Retina (tissue), 1 donor: Measurements from ENCODE around the gene SOCS7.

Source experiments
- DNase-seq: peaks from one replicate; pipeline ENCODE4 v3.0.0-alpha.2; 2016

Gene SOCS7

GRCh38 chr17:38369124-38369886 lies 17.7 kb downstream of the SOCS7 start:
- no peak for DNase-seq

GRCh38 chr17:38379448-38379847 lies 27.8 kb downstream of the SOCS7 start:
- no peak for DNase-seq

GRCh38 chr17:38395090-38395489 lies 43.4 kb downstream of the SOCS7 start:
- no peak for DNase-seq

- DNase-seq: no peak
Measured at GRCh38 chr17:38397227-38397626, 45.6 kb downstream of the SOCS7 start.

GRCh38 chr17:38400286-38400685 lies 48.6 kb downstream of the SOCS7 start:
- DNase-seq: no peak

GRCh38 chr17:38401459-38401858 lies 49.8 kb downstream of the SOCS7 start:
- no peak for DNase-seq

- DNase-seq: no peak
Measured at GRCh38 chr17:38402897-38403296, 51.3 kb downstream of the SOCS7 start.

GRCh38 chr17:38403491-38403890 lies 51.8 kb downstream of the SOCS7 start:
- DNase-seq: no peak

GRCh38 chr17:38404174-38404943 lies 52.7 kb downstream of the SOCS7 start:
- no peak for DNase-seq

GRCh38 chr17:38405654-38406053 lies 54.0 kb downstream of the SOCS7 start:
- no peak for DNase-seq

- no peak for DNase-seq
Measured at GRCh38 chr17:38410201-38410600, 58.6 kb downstream of the SOCS7 start.

- peak; percentile 88 for DNase-seq
Measured at GRCh38 chr17:38415250-38416194, 63.9 kb downstream of the SOCS7 start.

- no peak for DNase-seq
Measured at GRCh38 chr17:38416840-38417209, 65.2 kb downstream of the SOCS7 start.

GRCh38 chr17:38417210-38417951 lies 65.7 kb downstream of the SOCS7 start:
- peak; percentile 36 for DNase-seq

GRCh38 chr17:38418062-38418692 lies 66.5 kb downstream of the SOCS7 start:
- no peak for DNase-seq

- peak; percentile 82 for DNase-seq
Measured at GRCh38 chr17:38418693-38419507, 67.3 kb downstream of the SOCS7 start.

- DNase-seq: peak; percentile 61
Measured at GRCh38 chr17:38419508-38419981, 67.9 kb downstream of the SOCS7 start.

- DNase-seq: no peak
Measured at GRCh38 chr17:38420518-38420917, 68.9 kb downstream of the SOCS7 start.

- DNase-seq: peak; percentile 38
Measured at GRCh38 chr17:38421171-38421841, 69.7 kb downstream of the SOCS7 start.
